Right lobe of liver (tissue), 4 donors: ENCODE results near the gene RAB8A.
"Not testable (repeated sequence)": the region's sequence is repeated elsewhere in the genome, so short reads cannot be mapped to it uniquely, and the experiment has no call there.

Source experiments
- CTCF ChIP-seq, 4 donors: fragments of 200-600 bp in 3 of 4; fragments of 450-650 bp in 1 of 4; IDR thresholded peaks; one replicate each; pipeline versions ENCODE4 v1.5.1 to v1.8.0; 2016 to 2022; ENCODE audit warnings: antibody characterized with exemption in 4 of 4, mild to moderate bottlenecking in 2 of 4
- POLR2A ChIP-seq: fragments of 450-650 bp; IDR thresholded peaks from one replicate; pipeline ENCODE4 v1.6.1; 2017; ENCODE audit warnings: antibody characterized with exemption, mild to moderate bottlenecking
- donor health status: DM: no; HTN: no; CAD: no.
- donor health status: DM: no; HTN: no; CAD: no.
- donor health status: DM: no; HTN: yes; CAD: no.

DNA sequence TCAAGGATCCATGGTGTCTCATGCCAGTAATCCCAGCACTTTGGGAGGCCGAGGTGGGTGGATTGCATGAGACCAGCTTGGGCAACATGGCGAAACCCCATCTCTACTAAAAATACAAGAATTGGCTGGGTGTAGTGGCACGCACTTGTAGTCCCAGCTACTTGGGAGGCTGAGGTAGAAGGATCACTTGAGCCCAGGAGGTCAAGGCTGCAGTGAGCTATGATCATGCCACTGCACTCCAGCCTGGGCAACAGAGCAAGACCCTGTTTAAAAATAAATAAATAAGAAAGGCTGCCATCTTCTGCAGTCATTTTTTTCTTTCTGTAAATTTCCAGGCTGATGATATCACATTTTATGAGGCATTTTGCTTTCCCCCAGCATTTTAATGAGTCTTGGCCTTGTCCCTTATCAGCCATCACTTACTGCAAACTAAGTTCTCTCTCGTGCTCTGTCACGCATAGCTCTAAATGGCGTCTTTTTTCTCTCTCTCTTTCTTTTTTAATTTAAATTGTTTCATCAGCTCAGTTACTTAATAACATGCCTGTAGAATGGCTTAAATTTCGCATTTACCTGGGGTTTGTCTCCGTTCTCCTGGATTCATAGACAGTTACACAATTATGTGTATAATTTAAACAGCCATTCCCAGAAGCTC is 12.2 kb upstream of the RAB8A start:
- TF ChIP-seq CTCF (IDR thresholded peaks at IDR 0.05); POLR2A: not testable (repeated sequence)
